8988T (cell line): ENCODE measurements around the gene LMO1.

Source experiments
- DNase-seq: peaks from one replicate; pipeline ENCODE4 v3.0.0; 2011

LMO1 gene

GRCh38 chr11:8263109-8263768 is 439 bp downstream of the LMO1 start:
- no peak for DNase-seq

- no peak for DNase-seq
These were observed 1.0 kb downstream of the LMO1 start for GRCh38 chr11:8262552-8263108.

GRCh38 chr11:8261921-8262551 is 1.6 kb downstream of the LMO1 start:
- DNase-seq, result no peak

GRCh38 chr11:8261291-8261690 is 2.4 kb downstream of the LMO1 start:
- DNase-seq, result no peak

- no peak for DNase-seq
These were observed 3.3 kb downstream of the LMO1 start for GRCh38 chr11:8260202-8260966.

- DNase-seq, result no peak
These were observed 4.2 kb downstream of the LMO1 start for GRCh38 chr11:8259306-8259959.

- DNase-seq, result no peak
These were observed 4.9 kb downstream of the LMO1 start for GRCh38 chr11:8258784-8259183.

GRCh38 chr11:8258289-8258688 is 5.4 kb downstream of the LMO1 start:
- DNase-seq, result no peak

- DNase-seq, result no peak
These were observed 6.5 kb downstream of the LMO1 start for GRCh38 chr11:8257003-8257664.

- DNase-seq, result no peak
These were observed 7.2 kb downstream of the LMO1 start for GRCh38 chr11:8256271-8257002.

GRCh38 chr11:8253566-8253965 is 10.1 kb downstream of the LMO1 start:
- DNase-seq, result no peak

- no peak for DNase-seq
These were observed 10.7 kb downstream of the LMO1 start for GRCh38 chr11:8252946-8253345.

- DNase-seq, result no peak
These were observed 11.3 kb downstream of the LMO1 start for GRCh38 chr11:8252388-8252787.

- no peak for DNase-seq
These were observed 11.9 kb downstream of the LMO1 start for GRCh38 chr11:8251616-8252295.

- DNase-seq, result no peak
These were observed 12.6 kb downstream of the LMO1 start for GRCh38 chr11:8250981-8251615.

GRCh38 chr11:8250434-8250833 is 13.2 kb downstream of the LMO1 start:
- no peak for DNase-seq

- DNase-seq, result no peak
These were observed 14.2 kb downstream of the LMO1 start for GRCh38 chr11:8249482-8249881.

- no peak for DNase-seq
These were observed 14.9 kb downstream of the LMO1 start for GRCh38 chr11:8248786-8249185.

- no peak for DNase-seq
These were observed 16.4 kb downstream of the LMO1 start for GRCh38 chr11:8247312-8247711.

GRCh38 chr11:8243458-8243857 is 20.2 kb downstream of the LMO1 start:
- no peak for DNase-seq
